GM18508 (cell line): ENCODE results near the gene PSMD13.
"Not testable (repeated sequence)": the region's sequence is repeated elsewhere in the genome, so short reads cannot be mapped to it uniquely, and the experiment has no call there.

Source experiments
- ATAC-seq: cut with Tn5 transposase; IDR thresholded peaks from one replicate; pipeline ENCODE4 v1.9.1; 2021; ENCODE audit warnings: moderate number of reproducible peaks; ENCODE audit not compliant: insufficient read depth, unreplicated experiment

PSMD13 gene

DNA sequence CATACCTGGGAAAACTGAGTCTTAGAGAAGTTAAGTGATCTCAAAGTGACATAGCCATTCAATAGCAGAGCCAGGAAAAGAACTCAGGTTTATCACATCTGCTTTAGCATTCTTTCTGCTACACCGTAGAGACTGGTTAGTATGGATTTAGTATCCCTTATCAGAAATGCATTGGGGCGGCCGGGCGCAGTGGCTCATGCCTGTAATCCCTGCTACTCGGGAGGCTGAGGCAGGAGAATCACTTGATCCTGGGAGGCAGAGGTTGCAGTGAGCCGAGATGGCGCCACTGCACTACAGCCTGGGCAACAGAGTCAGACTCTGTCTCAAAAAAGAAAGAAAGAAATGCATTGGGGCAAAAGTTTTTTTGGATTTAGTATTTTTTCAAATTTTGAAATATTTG lies 1.6 kb downstream of the PSMD13 start:
- ATAC-seq, result not testable (repeated sequence)

DNA sequence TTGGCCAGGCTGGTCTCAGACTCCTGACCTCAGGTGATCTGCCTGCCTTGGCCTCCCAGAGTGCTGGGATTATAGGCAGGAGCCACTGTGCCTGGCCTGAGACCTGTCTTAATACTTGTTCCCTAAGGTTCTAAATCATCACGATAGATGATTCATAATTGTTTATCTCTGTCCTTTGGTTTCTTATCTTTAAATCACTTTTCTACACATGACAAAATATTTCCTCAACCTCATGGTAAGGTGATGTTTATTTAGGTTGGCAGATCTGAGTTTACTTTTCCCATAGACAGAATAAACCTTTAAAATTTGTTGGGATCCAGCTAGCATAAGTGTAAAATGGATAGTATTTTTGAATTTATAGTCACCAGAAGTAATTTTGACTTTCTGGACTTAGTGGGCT lies 3.5 kb downstream of the PSMD13 start:
- ATAC-seq, result no peak

DNA sequence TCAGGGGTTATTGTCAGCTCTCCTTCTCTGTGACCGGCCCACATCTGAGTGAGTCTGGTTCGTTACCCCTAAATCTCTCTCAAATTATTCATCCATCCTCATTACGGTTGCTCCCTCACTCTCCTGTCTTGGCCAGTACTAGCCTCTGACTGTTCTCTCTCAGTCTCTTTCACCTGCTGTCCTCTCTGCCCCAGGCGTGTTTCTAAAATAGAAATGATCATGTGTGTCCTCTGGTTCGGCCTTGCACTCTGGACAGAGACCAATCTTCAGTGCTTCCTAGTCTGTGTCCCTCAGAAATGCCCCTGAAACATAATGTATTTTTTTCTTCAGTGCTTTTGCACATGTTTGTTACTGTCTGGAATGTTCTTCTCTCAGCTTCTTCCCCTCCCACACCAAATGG lies 4.9 kb downstream of the PSMD13 start:
- ATAC-seq, result no peak

DNA sequence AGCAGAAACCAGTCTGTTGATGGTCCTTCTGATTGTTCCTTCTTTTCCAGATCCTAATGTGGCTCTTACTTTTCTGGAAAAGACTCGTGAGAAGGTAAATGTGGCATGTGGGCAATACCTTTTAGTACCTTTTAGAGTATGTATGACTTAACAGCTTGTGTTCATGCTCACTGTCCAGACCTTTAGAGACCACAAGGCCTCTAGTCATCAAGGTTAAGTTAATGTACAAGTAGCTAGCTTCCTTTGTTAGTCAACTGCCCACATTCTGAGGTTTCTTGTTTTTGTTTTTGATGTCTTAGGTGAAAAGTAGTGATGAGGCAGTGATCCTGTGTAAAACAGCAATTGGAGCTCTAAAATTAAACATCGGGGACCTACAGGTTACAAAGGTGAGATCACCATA lies 7.6 kb downstream of the PSMD13 start:
- no peak for ATAC-seq

DNA sequence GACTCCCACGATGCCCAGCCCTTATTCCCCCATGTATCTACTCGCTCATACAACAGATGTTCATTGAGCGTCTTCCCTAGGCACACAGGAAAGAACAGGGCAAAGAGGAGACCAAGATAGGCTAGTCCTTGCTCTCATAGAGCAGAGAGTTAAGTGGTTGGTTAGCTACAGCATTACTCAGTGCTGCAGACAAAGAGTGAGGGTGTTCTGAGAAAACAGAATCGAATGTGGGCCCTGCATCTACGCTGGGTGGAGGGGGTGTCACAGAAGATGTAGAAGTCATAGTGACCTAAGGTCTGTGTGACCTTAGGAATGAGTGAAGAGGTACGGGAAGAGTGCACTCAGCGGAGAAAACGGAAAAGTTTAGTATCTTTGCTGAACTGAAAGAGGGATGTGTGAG lies 12.3 kb downstream of the PSMD13 start:
- ATAC-seq, result no peak

GRCh38 chr11:250274-250673 lies 13.5 kb downstream of the PSMD13 start:
- ATAC-seq, result no peak

- no peak for ATAC-seq
These were observed 14.0 kb downstream of the PSMD13 start for GRCh38 chr11:250740-251299.

DNA sequence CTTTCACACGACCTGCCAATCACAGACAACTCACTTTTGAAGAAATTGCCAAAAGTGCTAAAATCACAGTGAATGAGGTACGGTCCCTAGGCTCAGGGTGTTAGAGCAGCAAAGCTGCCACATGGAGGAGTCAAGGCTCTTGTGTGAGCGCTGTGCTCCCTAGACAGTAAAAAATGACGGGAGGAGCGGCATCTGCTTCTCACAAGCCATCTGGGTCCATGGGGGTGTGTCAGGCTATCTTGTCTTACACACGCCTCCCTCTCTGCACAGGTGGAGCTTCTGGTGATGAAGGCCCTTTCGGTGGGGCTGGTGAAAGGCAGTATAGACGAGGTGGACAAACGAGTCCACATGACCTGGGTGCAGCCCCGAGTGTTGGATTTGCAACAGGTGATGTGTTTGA lies 14.8 kb downstream of the PSMD13 start:
- no peak for ATAC-seq

GRCh38 chr11:252666-253065 lies 15.9 kb downstream of the PSMD13 start:
- no peak for ATAC-seq

- no peak for ATAC-seq
These were observed 16.5 kb downstream of the PSMD13 start for GRCh38 chr11:253160-253885.

- ATAC-seq, result no peak
These were observed 17.1 kb downstream of the PSMD13 start for GRCh38 chr11:253886-254270.

DNA sequence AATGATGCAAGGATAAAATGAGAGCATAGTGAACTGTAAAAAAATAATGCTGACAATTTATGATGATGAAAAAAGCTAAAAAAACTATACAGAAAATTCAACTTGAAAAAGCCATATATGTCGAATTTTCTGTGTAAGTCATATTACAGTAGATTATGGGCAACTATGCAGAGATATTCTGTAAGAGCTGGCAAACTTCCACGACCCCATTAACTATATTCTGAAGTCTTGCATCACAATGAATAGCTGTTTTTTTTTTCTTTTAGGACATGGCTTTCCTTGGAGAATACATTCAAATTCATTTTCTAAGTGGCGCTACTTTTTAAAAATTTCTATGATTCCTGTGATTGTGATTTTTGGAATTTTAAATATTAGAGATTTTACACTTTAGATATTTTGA lies 18.4 kb downstream of the PSMD13 start:
- ATAC-seq, result no peak

GRCh38 chr11:255816-256215 lies 19.0 kb downstream of the PSMD13 start:
- ATAC-seq, result no peak

GRCh38 chr11:256952-257737 lies 20.4 kb downstream of the PSMD13 start:
- no peak for ATAC-seq

- ATAC-seq, result no peak
These were observed 21.2 kb downstream of the PSMD13 start for GRCh38 chr11:257766-258493.

DNA sequence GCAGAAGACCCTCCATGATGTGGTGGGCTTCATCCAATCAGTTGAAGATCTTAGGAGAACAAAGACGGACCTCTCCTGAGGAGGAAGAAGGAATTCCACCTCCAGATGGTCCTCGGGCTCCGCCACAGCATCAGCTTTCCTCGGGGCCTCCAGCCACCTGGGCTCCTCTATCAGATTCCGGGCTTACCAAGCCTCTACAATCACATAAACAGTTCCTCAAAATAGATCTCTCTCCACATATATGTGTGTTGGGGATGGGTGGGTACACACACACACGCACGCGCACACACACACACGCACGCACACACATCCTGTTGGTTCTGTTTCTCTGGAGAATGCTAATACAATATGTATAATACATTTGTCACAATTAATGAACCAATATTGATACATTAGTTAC lies 22.6 kb downstream of the PSMD13 start:
- no peak for ATAC-seq

DNA sequence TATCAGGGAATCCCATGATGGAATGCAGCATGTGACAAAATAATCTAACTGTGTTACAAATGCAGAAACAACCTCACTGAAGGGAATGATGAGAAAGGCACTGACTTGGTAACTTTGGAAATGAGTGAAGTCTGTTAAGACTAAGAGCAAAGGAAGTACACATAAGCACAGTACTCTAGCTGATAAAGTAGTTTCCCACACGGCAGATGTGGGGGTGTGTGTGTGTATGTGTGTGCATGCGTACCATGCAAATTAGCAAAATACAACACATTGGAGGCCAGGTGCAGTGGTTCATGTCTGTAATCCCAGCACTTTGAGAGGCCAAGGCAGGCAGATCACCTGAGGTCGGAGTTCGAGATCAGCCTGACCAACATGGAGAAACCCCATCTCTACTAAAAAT lies 24.8 kb downstream of the PSMD13 start:
- no peak for ATAC-seq

GRCh38 chr11:266676-267439 lies 30.1 kb downstream of the PSMD13 start:
- ATAC-seq, result no peak

DNA sequence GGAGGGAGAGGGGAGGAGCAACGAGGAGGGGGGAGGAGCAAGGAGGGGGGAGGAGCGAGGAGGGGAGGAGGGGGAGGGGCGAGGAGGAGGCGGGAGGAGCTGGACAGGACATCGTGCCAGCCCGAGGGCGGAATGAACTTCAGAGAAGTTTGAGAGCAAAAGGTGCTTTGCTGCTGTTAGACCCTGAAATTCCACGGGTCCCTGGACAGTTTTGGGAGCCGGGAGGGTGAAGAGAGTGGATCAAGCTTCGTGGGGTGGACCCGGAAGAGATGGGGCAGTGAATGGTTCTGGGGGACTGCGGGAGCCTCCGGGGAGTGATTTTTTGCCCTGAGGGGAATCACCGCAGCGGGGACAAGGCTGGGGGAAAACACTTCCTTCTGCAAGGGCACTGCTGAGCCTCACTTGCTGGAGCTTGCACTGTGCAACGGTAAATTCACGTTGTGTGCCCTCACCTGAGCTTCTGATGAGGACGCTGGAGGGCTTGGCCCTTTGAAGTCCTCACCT lies 30.8 kb downstream of the PSMD13 start:
- ATAC-seq, result no peak

- ATAC-seq, result peak; percentile 26
These were observed 32.0 kb downstream of the PSMD13 start for GRCh38 chr11:268716-269145.
